Gastroesophageal sphincter (tissue), 4 donors: Measurements from ENCODE around the gene TNS3. TPM values are rescaled to one million over a fixed set of nuclear protein-coding genes. Genes with fewer than 3 reads are reported as not detected.

Experiments
- ATAC-seq: fragments of 150-250 bp; one replicate; pipeline ENCODE4 v1.9.1; 2016; ENCODE audit warnings: mild to moderate bottlenecking, moderate library complexity
- H3K27ac ChIP-seq, 4 donors: fragments of 200-600 bp; sonication (generic) in 3 of 4; 1 replicate in 3 of 4; 2 replicates in 1 of 4; pipeline ENCODE4 v1.5.1; 2016 to 2019
- H3K27me3 ChIP-seq: fragments of 200-600 bp; sonication (generic); one replicate; pipeline ENCODE4 v1.5.1; 2019
- H3K36me3 ChIP-seq, 2 donors: fragments of 200-600 bp; sonication (generic); one replicate each; pipeline ENCODE4 v1.5.1; 2019; ENCODE audit warnings: control low read depth in 1 of 2
- H3K4me1 ChIP-seq, 3 donors: fragments of 200-600 bp; sonication (generic); 1 replicate in 2 of 3; 2 replicates in 1 of 3; pipeline ENCODE4 v1.5.1; 2016 to 2019; ENCODE audit warnings: control low read depth in 2 of 3
- H3K4me3 ChIP-seq, 2 donors: fragments of 200-600 bp; sonication (generic); one replicate each; pipeline ENCODE4 v1.5.1; 2019; ENCODE audit warnings: mild to moderate bottlenecking in 1 of 2, moderate library complexity in 1 of 2
- H3K9me3 ChIP-seq, 3 donors: fragments of 200-600 bp; sonication (generic); one replicate each; pipeline ENCODE4 v1.5.1; 2017 to 2019; ENCODE audit warnings: control low read depth in 2 of 3
- EP300 ChIP-seq: sonication (generic); formaldehyde crosslinking; IDR thresholded peaks from one replicate; pipeline ENCODE4 v1.6.1; 2017; ENCODE audit warnings: antibody characterized with exemption, mild to moderate bottlenecking
- POLR2A ChIP-seq, 2 donors: fragments of 450-650 bp; IDR thresholded peaks; one replicate each; pipeline ENCODE4 v1.6.1; 2017; ENCODE audit warnings: antibody characterized with exemption in 2 of 2, mild to moderate bottlenecking in 2 of 2, moderate library complexity in 1 of 2
- POLR2AphosphoS5 ChIP-seq: sonication (generic); formaldehyde crosslinking; IDR thresholded peaks from one replicate; pipeline ENCODE4 v1.6.1; 2017; ENCODE audit warnings: antibody characterized with exemption
- WGBS, 2 donors: methylation state at CpG; one replicate each; pipeline ENCODE4 v1.1.5; 2018; ENCODE audit warnings: low coverage in 1 of 2; 5-methylcytosine and 5-hydroxymethylcytosine counted together
- total RNA-seq, 4 donors: library from RNA; depleted of rRNA; stranded (reverse); fragments of >200 nt; gene quantifications; one replicate each; pipeline ENCODE4 v1.1.0, GENCODE V29; 2016
- TF ChIP-seq, protein P1 (sequence below), 4 experiments: fragments of 200-600 bp in 2 of 4; fragments of 450-650 bp in 2 of 4; sonication (generic) in 1 of 4; IDR thresholded peaks; one replicate each; pipeline ENCODE4 v1.5.1; 2017 to 2019; ENCODE audit warnings: antibody characterized with exemption in 4 of 4, mild to moderate bottlenecking in 2 of 4, moderate library complexity in 2 of 4

Gene TNS3
- total RNA-seq, 4 donors from 2014 or later, result 35.0 to 61.3 (median 45.1) TPM

DNA sequence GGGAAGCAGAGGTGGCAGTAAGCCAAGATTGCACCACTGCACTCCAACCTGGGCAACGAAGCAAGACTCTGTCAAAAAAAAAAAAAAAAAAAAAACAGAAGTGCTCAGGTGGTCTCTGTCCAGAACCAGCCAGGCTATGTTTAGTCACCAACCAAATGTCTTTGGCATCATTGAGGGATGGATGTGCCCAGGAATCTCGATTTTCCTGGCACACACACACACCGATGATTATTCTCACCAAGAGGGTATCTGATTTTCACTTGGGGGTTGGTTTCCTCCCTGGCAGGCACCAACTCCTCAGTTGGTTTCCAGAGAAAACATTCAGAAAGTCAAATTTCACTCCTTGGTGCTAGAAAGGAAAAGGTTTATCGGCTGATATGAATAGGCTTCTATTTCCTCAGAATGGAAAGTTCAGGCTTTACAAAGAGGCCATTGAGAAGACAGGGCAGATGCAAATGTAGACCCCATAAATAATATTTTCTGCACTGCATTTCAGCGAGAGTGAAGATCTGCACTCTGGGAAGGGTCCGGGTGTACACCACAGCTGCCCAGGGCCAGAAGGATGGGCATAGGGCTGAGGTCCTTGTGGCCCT, 154.8 kb downstream of the TNS3 start:
- H3K9me3 ChIP-seq, result no peaks in the 10 kb centered on the region
- 81 to 94% methylated on average over 3 to 6 of the region's 6 CpGs for WGBS, 2 donors
- H3K27ac ChIP-seq, result no peak overlapping the region
- H3K36me3 ChIP-seq, result peaks cover 0 to 47% of the 10 kb centered on the region in 2 donors
- no peak for ATAC-seq
- no peak for TF ChIP-seq POLR2AphosphoS5
- TF ChIP-seq EP300, result no peak
- TF ChIP-seq, protein P1, sequence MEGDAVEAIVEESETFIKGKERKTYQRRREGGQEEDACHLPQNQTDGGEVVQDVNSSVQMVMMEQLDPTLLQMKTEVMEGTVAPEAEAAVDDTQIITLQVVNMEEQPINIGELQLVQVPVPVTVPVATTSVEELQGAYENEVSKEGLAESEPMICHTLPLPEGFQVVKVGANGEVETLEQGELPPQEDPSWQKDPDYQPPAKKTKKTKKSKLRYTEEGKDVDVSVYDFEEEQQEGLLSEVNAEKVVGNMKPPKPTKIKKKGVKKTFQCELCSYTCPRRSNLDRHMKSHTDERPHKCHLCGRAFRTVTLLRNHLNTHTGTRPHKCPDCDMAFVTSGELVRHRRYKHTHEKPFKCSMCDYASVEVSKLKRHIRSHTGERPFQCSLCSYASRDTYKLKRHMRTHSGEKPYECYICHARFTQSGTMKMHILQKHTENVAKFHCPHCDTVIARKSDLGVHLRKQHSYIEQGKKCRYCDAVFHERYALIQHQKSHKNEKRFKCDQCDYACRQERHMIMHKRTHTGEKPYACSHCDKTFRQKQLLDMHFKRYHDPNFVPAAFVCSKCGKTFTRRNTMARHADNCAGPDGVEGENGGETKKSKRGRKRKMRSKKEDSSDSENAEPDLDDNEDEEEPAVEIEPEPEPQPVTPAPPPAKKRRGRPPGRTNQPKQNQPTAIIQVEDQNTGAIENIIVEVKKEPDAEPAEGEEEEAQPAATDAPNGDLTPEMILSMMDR (IDR thresholded peaks at IDR 0.05), result no peak
- TF ChIP-seq POLR2A (IDR thresholded peaks at IDR 0.05), result no peak
- no peak overlapping the region for H3K4me3 ChIP-seq
- peaks cover 0 to 19% (median 0%) of the 10 kb centered on the region in 3 donors for H3K4me1 ChIP-seq
- H3K27me3 ChIP-seq, result no peaks in the 10 kb centered on the region

DNA sequence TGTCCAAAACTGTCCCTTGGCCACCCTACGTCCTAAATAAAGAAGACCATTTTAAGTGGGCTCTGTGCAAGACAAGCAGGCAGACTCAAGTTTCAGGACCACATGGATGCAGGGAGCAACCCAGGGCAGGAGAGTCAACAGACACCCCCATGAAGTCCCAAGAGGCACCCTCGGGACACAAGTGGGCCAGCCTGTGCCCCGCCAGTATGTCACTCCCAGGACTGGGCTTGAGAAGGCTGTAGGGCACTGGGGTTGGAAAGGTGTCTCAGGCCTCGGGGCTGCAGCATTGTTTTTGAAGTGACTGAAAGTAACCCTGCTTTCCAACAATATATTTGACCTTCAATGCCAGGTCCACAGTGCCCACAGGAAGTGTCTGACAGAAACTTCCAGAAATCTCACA, 157.4 kb downstream of the TNS3 start:
- no peaks in the 10 kb centered on the region for H3K9me3 ChIP-seq
- H3K27me3 ChIP-seq, result no peaks in the 10 kb centered on the region
- no peak overlapping the region for H3K27ac ChIP-seq
- peaks cover 0 to 69% of the 10 kb centered on the region in 2 donors for H3K36me3 ChIP-seq
- no peak for ATAC-seq
- no peak overlapping the region for H3K4me3 ChIP-seq
- 50 to 100% methylated on average over 1 of the region's 4 CpGs for WGBS, 2 donors
- TF ChIP-seq EP300 (no peak), POLR2A (IDR thresholded peaks at IDR 0.05) (no peak), POLR2AphosphoS5 (no peak)
- TF ChIP-seq, protein P1 (IDR thresholded peaks at IDR 0.05), result no peak
- peaks cover 0 to 19% (median 0%) of the 10 kb centered on the region in 3 donors for H3K4me1 ChIP-seq

DNA sequence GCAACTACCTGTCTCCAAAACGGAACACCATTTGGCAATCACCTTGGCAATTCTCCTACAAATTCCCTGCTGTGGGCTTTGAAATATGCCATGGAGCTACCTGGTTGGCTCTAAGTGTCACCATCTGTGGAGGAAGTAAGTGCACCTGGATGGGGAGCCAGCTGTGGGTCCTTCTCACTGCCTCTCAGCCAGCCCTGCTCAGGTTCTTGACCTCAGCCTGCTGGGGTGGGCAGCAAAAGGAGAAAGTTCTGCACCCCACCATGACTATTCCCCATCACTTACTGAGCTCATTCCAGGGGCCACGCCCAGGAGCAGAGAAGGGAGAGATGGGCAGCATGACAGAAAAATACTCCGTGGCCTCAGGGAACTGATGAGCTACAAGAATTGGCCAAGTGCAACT, 158.7 kb downstream of the TNS3 start:
- WGBS, 2 donors, result 90% methylated on average over 2 of the region's 3 CpGs
- no peaks in the 10 kb centered on the region for H3K27me3 ChIP-seq
- no peak overlapping the region for H3K27ac ChIP-seq
- H3K4me1 ChIP-seq, result peaks cover 0 to 13% (median 0%) of the 10 kb centered on the region in 3 donors
- peaks cover 0 to 75% of the 10 kb centered on the region in 2 donors for H3K36me3 ChIP-seq
- TF ChIP-seq, protein P1 (IDR thresholded peaks at IDR 0.05), result no peak
- TF ChIP-seq POLR2AphosphoS5 (no peak), EP300 (no peak), POLR2A (IDR thresholded peaks at IDR 0.05) (no peak)
- H3K9me3 ChIP-seq, result no peaks in the 10 kb centered on the region
- no peak overlapping the region for H3K4me3 ChIP-seq
- ATAC-seq, result no peak

DNA sequence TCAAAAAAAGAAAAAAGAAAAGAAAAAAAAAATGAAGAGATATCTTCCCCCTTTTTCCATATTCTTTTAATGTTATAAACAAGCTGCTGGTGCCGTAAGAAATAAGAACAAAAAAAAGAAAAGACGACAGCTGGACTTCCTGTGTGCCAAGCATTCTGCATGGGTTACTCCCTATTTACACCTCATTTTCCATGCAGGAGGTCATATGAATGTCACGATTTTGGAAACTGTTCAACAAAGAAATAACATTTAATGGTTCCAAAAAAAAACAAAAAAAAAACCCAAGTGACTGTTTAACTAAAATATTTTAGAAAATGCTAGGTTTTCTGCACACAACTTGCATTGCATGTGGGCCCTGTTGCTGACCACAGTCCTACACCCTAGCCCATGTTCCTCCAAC, 159.3 kb downstream of the TNS3 start:
- Histone ChIP-seq H3K36me3 (peaks cover 0 to 76% of the 10 kb centered on the region in 2 donors), H3K4me1 (peaks cover 0 to 7% (median 0%) of the 10 kb centered on the region in 3 donors), H3K4me3 (no peak overlapping the region), H3K9me3 (no peaks in the 10 kb centered on the region), H3K27ac (no peak overlapping the region), H3K27me3 (no peaks in the 10 kb centered on the region)
- no peak for TF ChIP-seq POLR2A (IDR thresholded peaks at IDR 0.05)
- TF ChIP-seq EP300, result no peak
- TF ChIP-seq POLR2AphosphoS5, result no peak
- TF ChIP-seq, protein P1 (IDR thresholded peaks at IDR 0.05), result no peak
- 28 to 61% methylated on average over 3 of the region's 3 CpGs for WGBS, 2 donors
- no peak for ATAC-seq

DNA sequence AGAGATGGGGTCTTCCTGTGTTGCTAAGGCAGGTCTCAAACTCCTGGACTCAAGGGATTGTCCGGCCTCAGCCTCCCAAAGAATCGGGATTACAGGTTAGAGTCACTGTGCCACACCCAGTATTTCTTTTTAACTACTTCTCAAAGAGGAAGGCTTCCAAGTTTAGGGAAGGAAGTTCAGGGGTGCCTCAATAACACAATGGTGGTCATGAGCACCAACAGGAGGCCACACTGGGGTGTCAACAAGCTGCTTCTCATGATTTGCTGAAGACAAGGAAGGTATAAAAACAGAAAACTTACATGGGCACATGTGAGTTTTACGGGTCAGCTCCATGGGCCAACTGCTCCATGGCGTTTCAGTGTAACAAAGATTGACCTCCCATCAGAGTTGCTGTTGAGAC, 160.5 kb downstream of the TNS3 start:
- peaks cover 0 to 78% of the 10 kb centered on the region in 2 donors for H3K36me3 ChIP-seq
- no peak overlapping the region for H3K27ac ChIP-seq
- peaks cover 0 to 7% (median 0%) of the 10 kb centered on the region in 3 donors for H3K4me1 ChIP-seq
- no peak for TF ChIP-seq POLR2A (IDR thresholded peaks at IDR 0.05)
- TF ChIP-seq EP300, result no peak
- no peak for TF ChIP-seq POLR2AphosphoS5
- TF ChIP-seq, protein P1 (IDR thresholded peaks at IDR 0.05), result no peak
- no peaks in the 10 kb centered on the region for H3K27me3 ChIP-seq
- no peaks in the 10 kb centered on the region for H3K9me3 ChIP-seq
- no peak overlapping the region for H3K4me3 ChIP-seq
- ATAC-seq, result no peak
- WGBS, 2 donors, result 91 to 94% methylated on average over 2 to 4 of the region's 4 CpGs
